ENCODE measurements around the gene DAP3. TPM values are rescaled to one million over a fixed set of nuclear protein-coding genes. Genes with fewer than 3 reads are reported as not detected.

Gene DAP3
- total and polyA plus RNA-seq, 9 of the 15 experiments (the other 6 are each of a cell fraction or from before 2014, with no cell fraction given): 155 to 484 (median 298) TPM

GRCh38 chr1:155678027-155678426 is 10.9 kb upstream of the DAP3 start:
- H3K4me1 ChIP-seq (replicated peaks in 1 of 2; ENCODE audit: control insufficient read depth in 2 of 2, insufficient read depth in 2 of 2, low read length in 2 of 2): no peaks in the 10 kb centered on the region
- H3K9me3 ChIP-seq (replicated peaks; ENCODE audit: control insufficient read depth, insufficient read depth, low read depth, low read length): no peaks in the 10 kb centered on the region
- WGBS (ENCODE audit: insufficient coverage, low coverage, missing lambda C conversion rate): 90% methylated on average over 4 of the region's 4 CpGs
- H3K9me1 ChIP-seq (ENCODE audit: control insufficient read depth, insufficient read depth, low read length): no peaks in the 10 kb centered on the region
- H3K4me3 ChIP-seq: no peak overlapping the region
- POLR2A ChIA-PET: interaction anchor here (1.5 to 1.7 kb wide), 2 partner anchors 8 to 39 kb away, joined by 3 to 5 read pairs; no protein-coding TSS in a partner anchor
- in situ Hi-C loops (cut with MboI): no loop called here
- no TSS peak for BruUV-seq (replicated peaks)
- intact Hi-C loops (cut with micrococcal nuclease): loop anchor here (5.0 kb wide), 1 partner anchor 49 kb away; no protein-coding TSS in a partner anchor
- TF ChIP-seq BDP1 (IDR thresholded peaks at IDR 0.05; ENCODE audit: insufficient read depth, insufficient read length): no peak
- TF ChIP-seq U2AF2 (optimal IDR thresholded peaks at IDR 0.05; ENCODE audit: low read depth, low read length): no peak
- TF ChIP-seq ZNF592 (IDR thresholded peaks at IDR 0.05): no peak
- TF ChIP-seq CBX1 (IDR thresholded peaks at IDR 0.05; ENCODE audit: low read depth): no peak
- TF ChIP-seq ZBTB34 (CRISPR knock-in tag; IDR thresholded peaks at IDR 0.05): no peak
- no peak for TF ChIP-seq ZNF551 (CRISPR knock-in tag; IDR thresholded peaks at IDR 0.05)
- no peak for TF ChIP-seq NFE2 (IDR thresholded peaks at IDR 0.05; ENCODE audit: low read depth)
- TF ChIP-seq TBP (optimal IDR thresholded peaks at IDR 0.05; ENCODE audit: low read depth, low read length): no peak
- TF ChIP-seq C11orf30 (IDR thresholded peaks at IDR 0.05; ENCODE audit: low read depth): no peak
- no peak for TF ChIP-seq PCBP1 (IDR thresholded peaks at IDR 0.05; ENCODE audit: low read depth, low read length, poor library complexity, severe bottlenecking)
- no peak for TF ChIP-seq RNF2 (IDR thresholded peaks at IDR 0.05)
- no peak for TF ChIP-seq LEF1 (IDR thresholded peaks at IDR 0.05)
- no peak for TF ChIP-seq MCM2 (IDR thresholded peaks at IDR 0.05; ENCODE audit: low read depth)
- no peak for TF ChIP-seq ZNF146 (CRISPR knock-in tag; IDR thresholded peaks at IDR 0.05; ENCODE audit: unreplicated experiment)
- TF ChIP-seq ZBTB5 (IDR thresholded peaks at IDR 0.05): no peak
- no peak for TF ChIP-seq HNRNPLL (IDR thresholded peaks at IDR 0.05; ENCODE audit: low read depth, low read length, poor library complexity, severe bottlenecking)
- H3K9ac ChIP-seq (ENCODE audit: insufficient read depth in 1 of 2, low read depth in 2 of 2, low read length in 2 of 2): no peak overlapping the region
- FAIRE-seq: no peak
- H3K79me2 ChIP-seq (ENCODE audit: control insufficient read depth, insufficient read depth, low read length): peaks cover 33% of the 10 kb centered on the region
- no peak overlapping the region for H3K27ac ChIP-seq (ENCODE audit: extremely low read depth, low read depth, low read length)
- no peak for ATAC-seq
- no peaks in the 10 kb centered on the region; the same call in 1 of the 2 replicates for H4K20me1 ChIP-seq (replicated peaks; ENCODE audit: control insufficient read depth, insufficient read depth, low read length)
- peaks cover 87% of the 10 kb centered on the region for H3K36me3 ChIP-seq (ENCODE audit: control insufficient read depth, insufficient read depth, low read length)
- H3K27me3 ChIP-seq (ENCODE audit: control insufficient read depth in 2 of 2, insufficient read depth in 2 of 2, low read length in 2 of 2): no peaks in the 10 kb centered on the region
- DNase-seq (ENCODE audit: extremely low read depth in 1 of 4, low spot score in 3 of 4): no peak
- no peak overlapping the region for H3K4me2 ChIP-seq (ENCODE audit: insufficient read depth, low read length)
- CTCF ChIA-PET (ENCODE audit: low intra/inter-chr PET ratio): no interaction called here
- H2AFZ ChIP-seq (ENCODE audit: low read depth, low read length): no peak overlapping the region
